ENCODE results near the gene THAP11. TPM values are rescaled to one million over a fixed set of nuclear protein-coding genes. Genes with fewer than 3 reads are reported as not detected.

THAP11 gene
- total and polyA plus RNA-seq, 12 donors: 8.4 to 85.6 (median 29.6) TPM

- 0 to 17% (median 1%) methylated on average over 1 to 67 of the region's 67 CpGs for WGBS, 4 donors
- Histone ChIP-seq H3K9me3 (replicated peaks in 1 of 3) (no peaks in the 10 kb centered on the region), H3K27ac (peak overlapping the region; percentile 94 to 100 (median 98)), H3K27me3 (no peaks in the 10 kb centered on the region), H3K4me1 (replicated peaks in 1 of 2) (peaks cover 33 to 38% of the 10 kb centered on the region in 2 donors), H3K4me3 (peak overlapping the region in 3 of 4 donors; percentile 52 to 94 (median 75)), H3K36me3 (replicated peaks in 1 of 2) (no peaks in the 10 kb centered on the region)
- peak in 1 of 2 donors; percentile 20 for TF ChIP-seq POLR2A (IDR thresholded peaks at IDR 0.05)
- TF ChIP-seq CTCF (IDR thresholded peaks at IDR 0.05): peak in 2 of 6 experiments; percentile 21 to 45
- intact Hi-C loops (cut with DNase I): no loop called here
- DNase-seq: peak; percentile 50 to 79 (median 58)
Observed at GRCh38 chr16:67842509-67843342, 606 bp downstream of the THAP11 start.

DNA sequence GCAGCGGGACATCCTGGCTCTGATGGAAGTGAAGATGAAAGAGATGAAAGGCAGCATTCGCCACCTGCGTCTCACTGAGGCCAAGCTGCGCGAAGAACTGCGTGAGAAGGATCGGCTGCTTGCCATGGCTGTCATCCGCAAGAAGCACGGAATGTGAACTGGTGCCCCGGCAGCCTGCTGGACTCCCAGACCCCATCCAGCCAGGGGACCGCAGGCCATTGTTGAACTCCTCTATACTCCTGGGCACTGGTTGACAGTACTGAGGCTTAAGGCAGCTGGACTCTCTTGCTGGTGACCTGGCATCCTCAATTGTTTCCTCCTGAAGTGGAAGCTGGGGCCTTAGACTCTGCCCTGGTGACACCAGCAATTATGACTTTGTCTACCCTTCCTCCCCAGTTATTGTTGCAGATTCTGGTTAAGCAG lies 1.2 kb downstream of the THAP11 start:
- WGBS, 4 donors: 0 to 12% (median 9%) methylated on average over 6 to 11 of the region's 11 CpGs
- Histone ChIP-seq H3K9me3 (replicated peaks in 1 of 3) (no peaks in the 10 kb centered on the region), H3K4me3 (peak overlapping the region in 3 of 4 donors; percentile 19 to 94 (median 75)), H3K36me3 (replicated peaks in 1 of 2) (no peaks in the 10 kb centered on the region), H3K4me1 (replicated peaks in 1 of 2) (peaks cover 37 to 45% of the 10 kb centered on the region in 2 donors), H3K27ac (peak overlapping the region in 4 of 5 donors; percentile 94 to 100 (median 98)), H3K27me3 (no peaks in the 10 kb centered on the region)
- intact Hi-C loops (cut with DNase I): no loop called here
- TF ChIP-seq CTCF (IDR thresholded peaks at IDR 0.05) (peak in 1 of 6 experiments; percentile 0), POLR2A (IDR thresholded peaks at IDR 0.05) (no peak)
- DNase-seq: peak in 1 of 7 donors; percentile 41

GRCh38 chr16:67844497-67844896 lies 2.4 kb downstream of the THAP11 start:
- no peak for DNase-seq
- H3K27me3 ChIP-seq: no peaks in the 10 kb centered on the region
- 47 to 71% (median 64%) methylated on average over 3 to 4 of the region's 4 CpGs for WGBS, 4 donors
- H3K36me3 ChIP-seq (replicated peaks in 1 of 2): no peaks in the 10 kb centered on the region
- H3K9me3 ChIP-seq (replicated peaks in 1 of 3): no peaks in the 10 kb centered on the region
- H3K4me1 ChIP-seq (replicated peaks in 1 of 2): peaks cover 37 to 53% of the 10 kb centered on the region in 2 donors
- H3K4me3 ChIP-seq: no peak overlapping the region
- no peak for TF ChIP-seq POLR2A (IDR thresholded peaks at IDR 0.05)
- TF ChIP-seq CTCF (IDR thresholded peaks at IDR 0.05): peak in 1 of 6 experiments; percentile 16
- intact Hi-C loops (cut with DNase I): no loop called here
- H3K27ac ChIP-seq: peak overlapping the region in 2 of 5 donors; percentile 36 to 95

- WGBS, 4 donors: 66 to 76% (median 72%) methylated on average over 3 to 5 of the region's 5 CpGs
- DNase-seq: no peak
- Histone ChIP-seq H3K27ac (peak overlapping the region in 3 of 5 donors; percentile 90 to 95 (median 93)), H3K36me3 (replicated peaks in 1 of 2) (no peaks in the 10 kb centered on the region), H3K27me3 (no peaks in the 10 kb centered on the region), H3K4me3 (peak overlapping the region in 1 of 4 donors; percentile 85), H3K4me1 (replicated peaks in 1 of 2) (peaks cover 37 to 53% of the 10 kb centered on the region in 2 donors), H3K9me3 (replicated peaks in 1 of 3) (no peaks in the 10 kb centered on the region)
- intact Hi-C loops (cut with DNase I): no loop called here
- TF ChIP-seq POLR2A (IDR thresholded peaks at IDR 0.05): no peak
Observed at GRCh38 chr16:67845291-67846062, 3.4 kb downstream of the THAP11 start.
